Mammary epithelial cell (primary cell): ENCODE data around the gene PLXNB2.

ENCODE experiments used
- CTCF ChIP-seq, 2 donors: IDR thresholded peaks in 1 of 2; conservative IDR thresholded peaks in 1 of 2; 2 replicates each; pipeline ENCODE4 v1.5.1; 2011 to 2012; ENCODE audit warnings: inconsistent platforms in 2 of 2, low read length in 2 of 2, mild to moderate bottlenecking in 2 of 2, control low read depth in 1 of 2, low read depth in 1 of 2; ENCODE audit not compliant: insufficient read depth in 1 of 2; ENCODE audit errors: extremely low read depth in 1 of 2
- EZH2 ChIP-seq: IDR thresholded peaks from 2 replicates; pipeline ENCODE4 v1.6.1; 2012; ENCODE audit warnings: low read length, inconsistent platforms, borderline replicate concordance

DNA sequence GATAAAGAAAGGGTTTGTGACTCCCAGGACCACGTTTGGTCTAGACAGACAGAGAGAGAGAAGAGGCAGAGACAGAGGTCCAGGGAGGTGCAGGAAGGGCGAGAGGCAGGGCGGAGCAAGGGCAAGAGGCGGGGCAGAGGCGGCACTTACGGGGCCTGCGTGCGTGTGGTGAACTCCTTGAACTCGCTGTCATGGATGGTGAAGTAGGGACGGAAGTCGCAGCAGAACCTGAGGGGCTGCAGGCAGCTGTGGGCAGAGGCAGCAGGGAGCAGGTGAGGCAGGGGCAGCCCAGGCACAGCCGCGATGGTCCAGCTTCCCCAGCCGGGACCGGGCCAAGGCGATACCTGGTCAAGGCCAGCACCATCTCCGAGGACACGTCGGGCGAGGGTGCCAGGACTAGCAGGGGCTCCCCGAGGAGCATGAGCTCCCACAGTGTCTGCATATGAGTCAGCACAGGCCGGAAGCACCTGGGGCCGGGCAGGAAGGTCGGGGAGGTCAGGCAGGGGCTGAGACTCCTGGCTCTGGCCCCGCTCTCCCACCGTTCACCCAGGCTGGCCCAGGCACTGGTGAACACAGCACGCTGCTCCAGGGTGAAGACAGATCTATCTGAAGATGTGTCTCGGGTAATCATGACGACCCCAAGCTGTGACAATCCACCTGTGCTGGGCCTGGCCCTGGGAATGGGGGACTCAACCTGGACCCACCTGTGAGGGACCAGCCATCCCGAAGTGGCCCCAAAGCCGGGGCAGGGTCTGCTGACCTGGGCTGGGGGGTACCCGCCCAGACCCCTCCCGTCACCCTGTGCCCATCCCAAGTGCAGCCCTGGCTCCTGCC, 7.2 kb upstream of the PLXNB2 start:
- TF ChIP-seq CTCF (conservative IDR thresholded peaks at IDR 0.05 in 1 of 2, IDR thresholded peaks at IDR 0.05 in 1 of 2; ENCODE audit: extremely low read depth in 1 of 2, insufficient read depth in 1 of 2, low read depth in 1 of 2, low read length in 2 of 2), result no peak
- no peak for TF ChIP-seq EZH2
